Ishikawa (cell line): ENCODE data around the gene PLCB1.

ENCODE experiments used
- CEBPB ChIP-seq: IDR thresholded peaks from 2 replicates; pipeline ENCODE4 v1.6.1; 2012
- CREB1 ChIP-seq: IDR thresholded peaks from 2 replicates; pipeline ENCODE4 v1.6.1; 2012; ENCODE audit warnings: low read depth
- EGR1 ChIP-seq: IDR thresholded peaks from 2 replicates; pipeline ENCODE4 v1.6.1; 2012
- EP300 ChIP-seq: IDR thresholded peaks from 2 replicates; pipeline ENCODE4 v1.6.1; 2012; ENCODE audit warnings: borderline replicate concordance
- FOXM1 ChIP-seq: IDR thresholded peaks from 2 replicates; pipeline ENCODE4 v1.6.1; 2012; ENCODE audit warnings: low read depth, borderline replicate concordance
- NFIC ChIP-seq: IDR thresholded peaks from 2 replicates; pipeline ENCODE4 v1.6.1; 2012
- RAD21 ChIP-seq: IDR thresholded peaks from 2 replicates; pipeline ENCODE4 v1.6.1; 2012; ENCODE audit warnings: low read depth
- TAF1 ChIP-seq: IDR thresholded peaks from 2 replicates; pipeline ENCODE4 v1.6.1; 2012; ENCODE audit warnings: low read depth, mild to moderate bottlenecking
- TCF12 ChIP-seq: IDR thresholded peaks from 2 replicates; pipeline ENCODE4 v1.6.1; 2012; ENCODE audit warnings: low read depth
- TEAD4 ChIP-seq: IDR thresholded peaks from 2 replicates; pipeline ENCODE4 v1.6.1; 2012
- YY1 ChIP-seq: IDR thresholded peaks from 2 replicates; pipeline ENCODE4 v1.6.1; 2012; ENCODE audit warnings: low read depth
- ZBTB7A ChIP-seq: IDR thresholded peaks from 2 replicates; pipeline ENCODE4 v1.6.1; 2012; ENCODE audit warnings: low read depth
- TF ChIP-seq, protein P1 (sequence below): IDR thresholded peaks from 2 replicates; pipeline ENCODE4 v1.6.1; 2012; ENCODE audit warnings: low read depth, mild to moderate bottlenecking
- TF ChIP-seq, protein P2 (sequence below): IDR thresholded peaks from 2 replicates; pipeline ENCODE4 v1.6.1; 2012
- TF ChIP-seq, protein P3 (sequence below): IDR thresholded peaks from 2 replicates; pipeline ENCODE4 v1.6.1; 2012

The PLCB1 gene

DNA sequence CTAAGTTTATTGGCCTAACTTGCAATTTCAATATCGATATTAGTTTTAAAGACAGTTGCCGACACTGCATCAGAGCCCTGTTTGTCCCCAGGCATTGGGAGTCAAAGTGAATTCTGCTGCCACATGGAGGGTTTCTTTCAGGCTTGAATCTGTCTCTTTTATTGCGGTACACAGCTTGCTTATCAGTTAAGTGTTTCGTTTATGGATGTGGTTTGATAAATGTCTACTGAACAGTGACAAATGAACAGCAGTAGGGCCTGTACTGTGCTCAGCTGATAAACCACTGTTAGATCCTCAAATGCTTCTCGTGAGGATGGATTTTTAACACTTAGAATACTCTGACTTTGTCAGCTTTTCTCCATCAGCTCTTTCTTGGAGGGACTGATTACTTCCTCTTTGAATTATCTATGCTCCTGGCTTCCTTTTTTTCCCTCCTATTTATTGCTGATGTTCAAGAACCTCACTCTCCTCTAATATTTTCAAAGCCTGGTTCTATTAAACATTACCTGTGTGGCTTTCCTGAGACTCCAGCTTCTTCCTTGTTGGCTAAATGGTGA, 240.8 kb downstream of the PLCB1 start:
- TF ChIP-seq TAF1, result no peak
- no peak for TF ChIP-seq NFIC
- no peak for TF ChIP-seq FOXM1
- no peak for TF ChIP-seq CREB1
- TF ChIP-seq, protein P1, sequence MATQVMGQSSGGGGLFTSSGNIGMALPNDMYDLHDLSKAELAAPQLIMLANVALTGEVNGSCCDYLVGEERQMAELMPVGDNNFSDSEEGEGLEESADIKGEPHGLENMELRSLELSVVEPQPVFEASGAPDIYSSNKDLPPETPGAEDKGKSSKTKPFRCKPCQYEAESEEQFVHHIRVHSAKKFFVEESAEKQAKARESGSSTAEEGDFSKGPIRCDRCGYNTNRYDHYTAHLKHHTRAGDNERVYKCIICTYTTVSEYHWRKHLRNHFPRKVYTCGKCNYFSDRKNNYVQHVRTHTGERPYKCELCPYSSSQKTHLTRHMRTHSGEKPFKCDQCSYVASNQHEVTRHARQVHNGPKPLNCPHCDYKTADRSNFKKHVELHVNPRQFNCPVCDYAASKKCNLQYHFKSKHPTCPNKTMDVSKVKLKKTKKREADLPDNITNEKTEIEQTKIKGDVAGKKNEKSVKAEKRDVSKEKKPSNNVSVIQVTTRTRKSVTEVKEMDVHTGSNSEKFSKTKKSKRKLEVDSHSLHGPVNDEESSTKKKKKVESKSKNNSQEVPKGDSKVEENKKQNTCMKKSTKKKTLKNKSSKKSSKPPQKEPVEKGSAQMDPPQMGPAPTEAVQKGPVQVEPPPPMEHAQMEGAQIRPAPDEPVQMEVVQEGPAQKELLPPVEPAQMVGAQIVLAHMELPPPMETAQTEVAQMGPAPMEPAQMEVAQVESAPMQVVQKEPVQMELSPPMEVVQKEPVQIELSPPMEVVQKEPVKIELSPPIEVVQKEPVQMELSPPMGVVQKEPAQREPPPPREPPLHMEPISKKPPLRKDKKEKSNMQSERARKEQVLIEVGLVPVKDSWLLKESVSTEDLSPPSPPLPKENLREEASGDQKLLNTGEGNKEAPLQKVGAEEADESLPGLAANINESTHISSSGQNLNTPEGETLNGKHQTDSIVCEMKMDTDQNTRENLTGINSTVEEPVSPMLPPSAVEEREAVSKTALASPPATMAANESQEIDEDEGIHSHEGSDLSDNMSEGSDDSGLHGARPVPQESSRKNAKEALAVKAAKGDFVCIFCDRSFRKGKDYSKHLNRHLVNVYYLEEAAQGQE, result no peak
- TF ChIP-seq, protein P2, sequence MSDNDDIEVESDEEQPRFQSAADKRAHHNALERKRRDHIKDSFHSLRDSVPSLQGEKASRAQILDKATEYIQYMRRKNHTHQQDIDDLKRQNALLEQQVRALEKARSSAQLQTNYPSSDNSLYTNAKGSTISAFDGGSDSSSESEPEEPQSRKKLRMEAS, result no peak
- TF ChIP-seq, protein P3, sequence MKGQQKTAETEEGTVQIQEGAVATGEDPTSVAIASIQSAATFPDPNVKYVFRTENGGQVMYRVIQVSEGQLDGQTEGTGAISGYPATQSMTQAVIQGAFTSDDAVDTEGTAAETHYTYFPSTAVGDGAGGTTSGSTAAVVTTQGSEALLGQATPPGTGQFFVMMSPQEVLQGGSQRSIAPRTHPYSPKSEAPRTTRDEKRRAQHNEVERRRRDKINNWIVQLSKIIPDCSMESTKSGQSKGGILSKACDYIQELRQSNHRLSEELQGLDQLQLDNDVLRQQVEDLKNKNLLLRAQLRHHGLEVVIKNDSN, result no peak
- TF ChIP-seq TEAD4, result no peak
- no peak for TF ChIP-seq YY1
- no peak for TF ChIP-seq CEBPB
- TF ChIP-seq EGR1, result no peak
- no peak for TF ChIP-seq TCF12
- no peak for TF ChIP-seq ZBTB7A
- TF ChIP-seq RAD21, result no peak
- no peak for TF ChIP-seq EP300

DNA sequence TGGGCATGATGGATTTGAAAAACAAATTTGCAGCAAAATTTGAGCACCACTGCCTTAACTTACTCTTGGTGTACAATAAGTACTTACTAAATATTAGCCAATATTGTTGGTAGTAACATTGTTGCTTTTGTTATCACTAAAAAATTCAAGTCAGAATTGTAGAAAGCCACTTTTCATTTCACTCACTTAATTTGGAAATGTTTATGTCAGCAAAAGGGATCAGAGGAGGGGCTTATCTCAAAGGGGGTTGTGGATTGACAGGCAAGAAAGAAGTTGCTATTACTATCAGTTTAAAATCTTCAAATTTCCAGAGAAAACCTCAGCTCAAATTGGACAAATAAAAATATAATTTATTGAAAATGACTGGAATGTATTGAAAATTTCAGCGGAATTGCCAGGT, 241.5 kb downstream of the PLCB1 start:
- TF ChIP-seq CEBPB (no peak), TEAD4 (no peak), YY1 (no peak), RAD21 (no peak), EP300 (no peak), FOXM1 (no peak)
- TF ChIP-seq, protein P1, result no peak
- TF ChIP-seq, protein P2, result no peak

DNA sequence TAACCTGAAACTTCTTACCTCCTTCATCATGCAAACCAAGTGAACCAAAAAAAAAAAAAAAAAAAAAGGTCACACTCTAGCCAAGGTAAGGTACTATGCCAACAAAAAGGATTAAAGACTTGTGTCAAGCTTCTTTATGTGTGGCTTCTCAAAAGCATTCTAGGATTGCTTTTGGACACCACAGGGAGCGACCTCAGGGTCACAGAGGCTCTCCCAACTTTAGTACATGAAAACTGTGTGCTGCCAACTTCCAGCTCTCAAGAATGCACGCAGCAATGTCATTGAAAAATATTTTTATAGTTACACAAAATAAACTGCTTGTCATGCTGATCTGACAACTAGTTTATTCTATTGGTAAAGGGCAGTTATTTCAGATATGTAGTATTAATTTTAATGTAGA, 243.8 kb downstream of the PLCB1 start:
- TF ChIP-seq ZBTB7A (no peak), CREB1 (no peak), FOXM1 (no peak), TAF1 (no peak), TEAD4 (no peak), YY1 (no peak), CEBPB (no peak)

DNA sequence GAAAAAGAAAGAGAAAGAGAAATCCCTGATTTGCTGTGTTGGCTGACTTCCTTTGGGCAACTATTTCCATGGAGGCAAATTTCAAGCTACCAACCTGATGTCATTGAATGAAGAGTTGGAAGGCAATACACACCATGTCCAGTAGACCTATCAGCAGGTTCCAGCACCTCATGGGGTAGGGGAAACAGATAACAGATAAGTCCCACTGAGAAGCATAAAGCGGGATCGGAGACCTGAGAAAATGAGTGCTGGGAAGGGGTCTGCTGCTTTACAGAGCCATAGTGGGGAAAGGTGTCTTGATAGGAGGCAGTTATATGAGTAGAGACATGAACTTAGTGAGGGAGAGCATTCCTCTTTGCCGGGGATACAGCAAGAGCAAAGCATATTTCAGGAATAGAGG, 244.9 kb downstream of the PLCB1 start:
- no peak for TF ChIP-seq EGR1
- no peak for TF ChIP-seq ZBTB7A
- TF ChIP-seq, protein P3, result no peak
- TF ChIP-seq, protein P1, result no peak
- TF ChIP-seq TEAD4, result no peak
- TF ChIP-seq RAD21, result no peak
- TF ChIP-seq CREB1, result no peak
- no peak for TF ChIP-seq TCF12
- no peak for TF ChIP-seq FOXM1
- TF ChIP-seq, protein P2, result no peak
- TF ChIP-seq EP300, result no peak
- no peak for TF ChIP-seq CEBPB
- no peak for TF ChIP-seq NFIC
- no peak for TF ChIP-seq TAF1
- TF ChIP-seq YY1, result no peak
